DMS114 treated with DMSO at 0.1 percent for 48 hours (cell line): Measurements from ENCODE around the gene C14orf39.

Source experiments
- DNase-seq: peaks from one replicate; lab custom pipeline; 2025; ENCODE audit not compliant: unreplicated experiment; lab: John Stamatoyannopoulos, UW

Gene C14orf39

DNA sequence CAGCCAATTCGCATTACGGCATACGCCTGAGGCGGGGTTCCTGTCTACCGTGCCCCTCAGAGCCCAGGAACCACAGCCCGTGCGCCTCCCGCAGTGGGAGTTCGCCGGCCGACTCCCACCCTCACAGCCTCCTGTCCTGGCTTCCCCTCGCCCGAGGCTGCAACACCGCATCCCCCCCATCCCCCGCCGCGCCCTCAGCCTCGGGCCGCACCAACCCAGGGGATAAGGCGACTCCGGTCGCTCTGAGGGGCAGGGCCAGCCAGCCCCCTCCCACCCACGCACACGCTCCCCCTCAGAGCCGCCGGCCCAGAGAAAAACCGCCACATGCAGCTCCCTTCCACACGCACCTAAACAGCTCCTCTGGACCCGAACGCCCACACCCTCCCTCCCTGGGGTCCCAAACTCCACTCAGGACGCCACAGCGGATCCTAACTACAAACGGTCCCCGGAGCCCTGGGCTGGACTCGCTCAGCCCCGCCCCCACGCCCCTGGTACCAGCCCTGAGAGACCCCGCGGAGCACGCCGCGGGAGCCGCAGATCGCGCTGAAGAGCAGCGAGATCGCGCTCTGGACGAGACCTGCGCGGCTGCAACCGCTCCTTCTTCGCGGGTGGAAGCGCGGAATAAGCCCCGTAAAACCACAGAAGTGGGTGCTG, at the start of gene C14orf39:
Gene C14orf39, minus strand, starts transcription at position 466 of the 654 bp plus-strand sequence. CDS start 985 bp downstream, outside the sequence.
- no peak for DNase-seq

GRCh38 chr14:60532442-60532841, 46.6 kb upstream of the C14orf39 start:
- no peak for DNase-seq

GRCh38 chr14:60515511-60516289, 29.8 kb upstream of the C14orf39 start:
- DNase-seq, result no peak

DNA sequence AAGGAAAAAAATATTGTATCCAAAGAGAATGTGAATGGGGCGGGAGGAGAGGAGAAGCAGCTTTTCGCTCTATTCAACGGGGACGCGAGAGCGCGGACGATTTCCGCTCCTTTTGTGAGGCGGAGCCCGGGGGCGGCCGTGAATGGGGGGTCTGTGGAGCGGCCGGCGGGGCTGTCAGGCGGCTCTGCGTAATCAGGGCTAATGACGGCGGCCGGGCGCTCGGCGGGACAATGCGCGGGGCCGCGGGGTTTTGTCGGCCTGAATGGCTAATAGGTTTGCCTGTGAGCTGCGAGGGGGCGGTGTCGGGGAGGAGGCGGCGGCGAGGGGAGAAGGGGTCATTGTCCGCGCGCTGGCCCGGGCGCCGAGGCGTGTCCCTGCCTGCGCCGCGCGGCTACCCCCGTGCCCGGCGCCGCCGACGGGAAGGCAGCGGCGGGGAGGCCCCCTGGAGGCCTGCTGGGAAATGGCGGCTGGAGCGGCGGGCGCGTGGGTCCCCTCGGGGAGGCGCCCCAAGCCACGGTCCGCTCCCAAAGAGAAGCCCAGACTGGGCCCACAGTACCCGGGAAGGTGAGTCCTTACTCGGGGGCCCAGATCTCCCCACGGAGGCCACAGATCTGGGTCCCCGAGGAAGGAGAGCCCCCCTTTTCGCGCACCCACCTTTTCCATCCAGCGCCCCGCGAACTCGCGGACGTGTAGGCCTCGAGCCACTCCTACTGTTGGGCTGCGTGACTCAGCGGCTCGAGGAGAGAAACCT, 29.1 kb upstream of the C14orf39 start:
- DNase-seq, result no peak

DNA sequence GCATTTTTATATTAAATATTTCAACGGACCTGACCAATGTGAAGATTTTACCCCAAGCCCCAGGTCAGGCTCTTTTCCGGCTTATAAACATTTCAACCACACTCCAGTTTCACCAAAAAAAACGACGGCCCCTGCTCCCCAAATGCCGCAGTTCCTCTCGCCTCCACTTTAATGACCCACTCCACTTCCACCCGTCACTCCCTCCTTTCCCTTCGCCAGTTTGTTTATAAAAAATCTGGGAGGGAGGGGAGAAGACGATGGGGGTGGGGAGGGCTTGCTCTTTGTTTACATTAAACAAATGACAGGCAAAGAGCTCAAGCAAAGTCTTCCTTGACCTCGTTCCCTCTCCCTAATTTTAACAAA, 28.5 kb upstream of the C14orf39 start:
- no peak for DNase-seq

DNA sequence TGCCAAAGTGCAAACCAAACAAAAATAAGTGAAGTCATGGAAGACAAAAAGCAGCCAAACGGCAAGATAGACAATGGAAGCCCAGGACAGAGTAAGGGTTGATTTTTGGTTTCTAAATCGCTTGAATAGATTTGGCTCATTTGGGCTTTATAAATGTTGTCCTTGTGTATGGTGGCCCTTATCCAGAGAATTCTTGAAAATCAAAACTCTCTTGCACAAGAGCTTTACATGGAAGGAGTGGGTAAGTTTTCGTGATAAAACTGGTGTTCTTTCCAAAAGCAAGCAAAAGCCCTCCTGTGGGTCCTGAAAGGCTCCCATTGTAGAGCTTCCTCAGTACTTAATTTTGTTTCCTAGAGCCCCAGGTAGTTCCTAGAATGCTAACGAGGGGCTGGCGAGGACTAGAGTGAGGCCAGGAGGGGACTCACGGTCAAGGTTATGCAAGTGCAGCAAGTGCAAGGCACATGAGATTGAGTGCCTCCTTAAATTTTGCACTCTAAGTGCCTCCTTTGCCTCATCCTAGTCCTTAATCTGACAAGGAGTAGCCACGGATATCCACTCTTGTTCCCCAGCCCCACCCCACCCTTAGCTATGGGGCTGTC, 27.2 kb upstream of the C14orf39 start:
- no peak for DNase-seq

GRCh38 chr14:60512126-60512525, 26.3 kb upstream of the C14orf39 start:
- DNase-seq, result no peak

- no peak for DNase-seq
Observed at GRCh38 chr14:60510951-60511599, 25.2 kb upstream of the C14orf39 start.

DNA sequence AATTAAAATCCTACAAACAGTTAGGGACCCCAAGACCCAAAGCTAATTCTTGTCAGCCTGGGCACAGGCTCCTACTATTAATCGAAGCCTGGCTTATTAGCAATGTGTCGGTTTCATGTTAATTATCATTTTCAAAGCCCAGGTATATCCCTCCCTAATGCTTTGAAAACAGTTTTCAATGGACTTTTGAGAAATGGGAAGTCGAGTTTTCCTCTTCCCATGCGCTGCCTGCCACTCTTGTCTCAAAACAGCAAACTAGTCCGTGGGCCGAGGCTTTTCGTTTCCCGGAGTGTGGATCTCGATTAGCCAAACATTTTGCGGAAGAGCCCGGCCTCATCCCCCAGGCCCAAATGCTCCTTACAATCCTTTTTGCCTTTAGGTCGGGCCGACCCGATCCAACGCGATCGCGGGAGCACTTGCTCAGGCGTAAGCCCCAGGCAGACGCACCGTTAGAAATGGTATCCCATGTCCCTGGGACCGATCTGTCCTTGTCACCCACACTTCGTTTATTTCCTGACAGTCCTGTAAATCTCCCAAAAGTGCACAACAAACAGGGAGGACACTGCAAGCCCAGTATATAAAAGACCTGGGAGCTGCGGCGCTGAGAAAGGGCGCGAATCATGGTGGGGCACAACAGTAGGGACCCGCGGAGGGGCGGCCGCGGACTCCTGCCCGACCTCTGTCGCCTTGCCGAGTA, 24.5 kb upstream of the C14orf39 start:
- DNase-seq, result no peak

DNA sequence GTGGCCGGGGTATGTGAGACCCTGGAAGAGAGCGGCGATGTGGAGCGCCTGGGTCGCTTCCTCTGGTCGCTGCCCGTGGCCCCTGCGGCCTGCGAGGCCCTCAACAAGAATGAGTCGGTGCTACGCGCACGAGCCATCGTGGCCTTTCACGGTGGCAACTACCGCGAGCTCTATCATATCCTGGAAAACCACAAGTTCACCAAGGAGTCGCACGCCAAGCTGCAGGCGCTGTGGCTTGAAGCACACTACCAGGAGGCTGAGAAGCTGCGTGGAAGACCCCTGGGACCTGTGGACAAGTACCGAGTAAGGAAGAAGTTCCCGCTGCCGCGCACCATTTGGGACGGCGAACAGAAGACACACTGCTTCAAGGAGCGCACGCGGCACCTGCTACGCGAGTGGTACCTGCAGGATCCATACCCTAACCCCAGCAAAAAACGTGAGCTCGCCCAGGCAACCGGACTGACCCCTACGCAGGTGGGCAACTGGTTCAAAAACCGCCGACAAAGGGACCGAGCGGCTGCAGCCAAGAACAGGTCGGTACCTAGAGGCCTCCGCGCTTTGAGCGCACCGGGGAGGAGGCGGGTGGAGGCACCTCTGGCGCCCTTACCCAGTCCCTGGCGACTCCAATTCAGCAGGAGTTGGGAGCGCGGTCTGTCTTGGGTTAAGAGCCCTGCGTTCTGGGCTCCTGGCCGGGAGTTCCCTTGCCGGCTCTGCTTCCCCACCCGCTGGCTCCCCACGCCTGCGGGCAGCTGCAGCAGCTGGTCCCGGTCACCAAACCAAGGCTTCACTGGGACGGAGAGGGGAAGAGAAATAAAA, 23.8 kb upstream of the C14orf39 start:
- DNase-seq, result no peak

DNA sequence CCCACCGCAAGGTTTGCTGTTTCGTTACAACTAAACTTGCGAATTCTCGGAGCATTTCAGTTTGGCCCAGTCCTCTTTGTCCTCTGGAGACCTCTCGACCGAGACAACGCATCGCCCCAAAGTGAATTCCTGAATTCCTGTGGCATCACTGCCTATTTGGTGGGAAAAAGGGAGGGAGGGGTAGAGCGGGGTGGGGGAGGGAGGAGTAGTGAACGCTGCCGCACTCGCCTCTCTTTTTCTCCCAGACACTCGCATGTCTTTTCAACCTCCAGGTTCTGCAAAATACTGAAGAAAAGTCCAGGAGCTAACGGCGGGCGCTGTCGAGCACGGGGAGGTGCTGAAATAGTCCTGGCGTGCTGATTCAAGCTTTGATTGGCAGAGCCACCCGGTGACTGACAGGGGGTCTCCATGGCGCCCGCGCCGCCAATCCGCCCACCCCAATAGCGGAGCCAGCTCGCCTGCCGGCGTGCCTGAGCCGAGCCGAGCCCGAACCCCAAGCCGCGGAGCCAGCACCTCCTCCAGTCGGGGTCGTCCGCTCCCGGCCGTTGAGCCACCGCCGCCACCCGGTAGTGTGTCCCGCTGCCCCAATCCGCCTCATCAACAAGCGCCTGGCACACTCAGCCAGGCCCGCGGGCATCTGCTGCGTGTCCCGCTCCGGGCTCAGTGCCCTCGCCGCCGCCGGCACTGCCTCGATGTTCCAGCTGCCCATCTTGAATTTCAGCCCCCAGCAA, 23.0 kb upstream of the C14orf39 start, which contains the start of gene SIX6:
Gene SIX6, plus strand, starts transcription at position 440 of the 731 bp plus-strand sequence. Its CDS starts 253 bp downstream, at position 693.
- peak; percentile 15 for DNase-seq

DNA sequence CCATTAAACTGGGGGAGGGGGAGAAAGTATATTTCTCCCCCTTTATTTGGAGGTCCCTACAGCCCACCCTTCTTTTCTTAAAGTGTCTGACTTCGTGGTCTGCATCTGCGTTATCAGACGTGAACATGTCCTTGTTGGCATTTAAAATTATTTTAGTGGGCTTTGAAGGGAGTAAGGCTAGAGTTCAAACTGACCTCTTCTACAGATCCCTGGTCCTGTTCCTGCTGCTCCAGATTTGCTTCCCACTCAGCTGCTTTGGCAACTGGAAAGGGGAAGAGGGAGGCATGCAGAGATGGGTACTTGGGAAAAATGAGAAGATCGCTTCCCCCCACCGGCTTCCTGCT, 22.5 kb upstream of the C14orf39 start:
- DNase-seq, result no peak

DNA sequence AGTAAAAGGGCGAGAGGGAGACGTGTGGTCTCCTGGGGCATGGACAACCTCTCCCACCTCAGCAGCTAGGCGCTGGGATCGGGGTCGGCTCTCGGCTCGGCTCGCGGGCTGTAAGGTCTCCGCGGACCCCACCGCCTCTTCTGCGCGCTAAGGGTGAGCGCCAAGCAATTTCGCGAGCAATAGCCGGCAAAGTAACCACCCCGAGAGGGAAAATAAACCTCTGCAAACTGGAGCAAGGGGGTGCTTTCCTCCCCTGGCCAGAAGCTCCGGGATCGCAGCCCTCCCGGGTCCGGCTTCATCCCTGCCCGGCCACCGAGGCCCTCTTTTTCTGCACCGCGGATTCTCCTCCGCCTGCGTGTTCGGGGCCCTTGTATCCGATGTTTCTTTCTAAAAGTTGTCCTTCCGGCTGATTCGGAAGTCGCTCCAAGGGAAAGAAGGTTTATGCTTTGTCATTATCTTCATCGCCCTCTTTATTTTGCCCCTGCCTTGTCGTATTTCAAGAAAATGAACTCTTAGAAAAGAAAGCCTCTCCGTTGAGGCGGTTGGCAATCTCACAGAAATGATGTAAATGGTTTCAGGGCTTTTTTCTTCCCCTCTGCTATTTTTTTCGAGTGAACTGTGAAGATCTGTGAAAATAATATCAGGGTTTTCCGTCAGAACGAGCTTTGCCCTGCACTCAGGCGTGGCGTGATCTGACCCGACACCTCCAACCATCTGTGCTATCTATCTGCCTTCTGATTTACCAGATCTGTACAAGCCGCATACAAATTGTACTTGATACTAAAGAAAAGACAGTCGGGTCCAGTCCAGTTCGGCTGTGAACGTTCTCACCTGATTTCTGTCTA, 21.3 kb upstream of the C14orf39 start:
- DNase-seq, result no peak

- no peak for DNase-seq
Observed at GRCh38 chr14:60506462-60506984, 20.7 kb upstream of the C14orf39 start.

DNA sequence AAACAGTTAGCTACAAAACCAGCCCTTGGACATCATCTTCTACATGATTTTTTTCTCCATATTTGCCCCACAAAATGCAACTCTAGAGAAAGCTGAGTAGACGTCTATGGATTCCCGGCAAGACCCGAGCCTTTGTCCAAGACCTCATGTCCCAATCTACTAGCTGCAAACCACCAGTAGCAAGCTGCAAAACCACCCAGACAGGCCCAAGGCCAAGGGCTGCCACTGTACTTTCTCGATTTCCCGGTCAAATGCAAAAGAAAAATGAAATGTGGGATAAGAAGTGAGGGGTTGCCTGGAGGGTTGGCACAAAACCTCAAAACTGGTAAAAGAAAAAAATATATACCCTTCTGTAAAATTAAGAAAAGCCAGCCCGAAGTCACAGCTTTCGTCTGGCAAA, 20.1 kb upstream of the C14orf39 start:
- DNase-seq, result no peak

- no peak for DNase-seq
Observed at GRCh38 chr14:60505448-60505847, 19.6 kb upstream of the C14orf39 start.

DNA sequence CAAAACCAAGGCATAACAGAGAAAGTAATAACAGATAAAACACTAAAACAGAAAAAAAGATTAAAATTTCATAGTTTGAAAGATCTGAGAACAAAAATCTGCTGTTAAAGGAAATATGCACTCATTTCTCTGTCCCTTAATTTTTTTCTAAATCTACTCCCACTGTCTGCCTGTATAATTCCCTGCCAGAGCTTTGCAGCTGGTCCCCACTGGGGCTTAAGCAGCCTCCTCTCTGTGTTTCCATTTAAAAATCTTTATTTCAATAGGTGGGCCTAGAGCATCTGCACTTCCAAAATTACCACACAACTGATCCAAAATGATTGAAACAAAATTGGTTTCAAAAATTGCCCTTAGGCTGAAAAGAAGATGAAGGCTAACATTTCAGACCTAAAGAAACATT, 16.7 kb upstream of the C14orf39 start:
- DNase-seq, result no peak

DNA sequence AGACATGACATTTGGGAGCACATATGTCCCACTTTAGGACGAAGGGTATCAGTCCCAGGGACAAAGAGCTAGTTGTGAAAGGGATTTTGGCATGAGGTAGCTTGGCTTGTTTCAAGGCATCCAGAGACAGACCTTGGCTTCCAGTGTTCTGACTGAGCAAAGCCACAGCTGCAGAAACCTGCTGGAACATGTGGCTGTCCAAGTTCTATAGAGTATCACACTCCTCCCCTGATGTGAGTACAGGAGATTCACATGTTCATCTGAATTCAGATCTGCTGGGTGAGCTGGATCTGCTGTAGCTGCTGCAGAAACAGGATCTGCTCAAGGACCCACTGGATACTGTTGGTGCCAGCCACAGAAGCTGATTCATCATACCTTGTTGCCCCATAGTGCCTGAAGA, 10.1 kb upstream of the C14orf39 start:
- DNase-seq, result no peak
